GM19324 (cell line): ENCODE data around the gene HSPH1.
A peak's percentile ranks its signal among the peaks of the same experiment; 100 is the strongest.
"Not testable (repeated sequence)": the region's sequence is repeated elsewhere in the genome, so short reads cannot be mapped to it uniquely, and the experiment has no call there.

Source experiments
- ATAC-seq: cut with Tn5 transposase; IDR thresholded peaks from one replicate; pipeline ENCODE4 v1.9.1; 2021; ENCODE audit warnings: mild to moderate bottlenecking, moderate library complexity; ENCODE audit not compliant: unreplicated experiment, low FRiP score

The HSPH1 gene

GRCh38 chr13:31179241-31179640 lies 17.5 kb upstream of the HSPH1 start:
- ATAC-seq, result no peak

GRCh38 chr13:31177813-31178495 lies 16.2 kb upstream of the HSPH1 start:
- ATAC-seq, result not testable (repeated sequence)

- no peak for ATAC-seq
These were observed 14.3 kb upstream of the HSPH1 start for GRCh38 chr13:31175847-31176532.

GRCh38 chr13:31174018-31174417 lies 12.3 kb upstream of the HSPH1 start:
- no peak for ATAC-seq

- no peak for ATAC-seq
These were observed 10.8 kb upstream of the HSPH1 start for GRCh38 chr13:31172535-31172934.

- no peak for ATAC-seq
These were observed 10.3 kb upstream of the HSPH1 start for GRCh38 chr13:31172001-31172400.

- ATAC-seq, result no peak
These were observed 7.0 kb upstream of the HSPH1 start for GRCh38 chr13:31168736-31169135.

GRCh38 chr13:31168166-31168565 lies 6.5 kb upstream of the HSPH1 start:
- ATAC-seq, result no peak

GRCh38 chr13:31167490-31167889 lies 5.8 kb upstream of the HSPH1 start:
- no peak for ATAC-seq

- no peak for ATAC-seq
These were observed 4.9 kb upstream of the HSPH1 start for GRCh38 chr13:31166591-31166990.

- peak; percentile 94 for ATAC-seq
These were observed 676 bp upstream of the HSPH1 start for GRCh38 chr13:31162151-31163008.

- no peak for ATAC-seq
These were observed 697 bp downstream of the HSPH1 start for GRCh38 chr13:31160857-31161556.

- no peak for ATAC-seq
These were observed 2.4 kb downstream of the HSPH1 start for GRCh38 chr13:31159306-31159705.

- no peak for ATAC-seq
These were observed 6.8 kb downstream of the HSPH1 start for GRCh38 chr13:31154939-31155338.

- no peak for ATAC-seq
These were observed 9.9 kb downstream of the HSPH1 start for GRCh38 chr13:31151837-31152236.

- ATAC-seq, result no peak
These were observed 11.3 kb downstream of the HSPH1 start for GRCh38 chr13:31150315-31150985.

GRCh38 chr13:31149604-31150003 lies 12.1 kb downstream of the HSPH1 start:
- no peak for ATAC-seq

GRCh38 chr13:31145417-31145816 lies 16.3 kb downstream of the HSPH1 start:
- no peak for ATAC-seq

- no peak for ATAC-seq
These were observed 23.2 kb downstream of the HSPH1 start for GRCh38 chr13:31138515-31138914.

GRCh38 chr13:31136724-31137123 lies 25.0 kb downstream of the HSPH1 start:
- ATAC-seq, result no peak
